ENCODE measurements around the gene TP73.
A peak's percentile ranks its signal among the peaks of the same experiment; 100 is the strongest.

TP73 gene

DNA sequence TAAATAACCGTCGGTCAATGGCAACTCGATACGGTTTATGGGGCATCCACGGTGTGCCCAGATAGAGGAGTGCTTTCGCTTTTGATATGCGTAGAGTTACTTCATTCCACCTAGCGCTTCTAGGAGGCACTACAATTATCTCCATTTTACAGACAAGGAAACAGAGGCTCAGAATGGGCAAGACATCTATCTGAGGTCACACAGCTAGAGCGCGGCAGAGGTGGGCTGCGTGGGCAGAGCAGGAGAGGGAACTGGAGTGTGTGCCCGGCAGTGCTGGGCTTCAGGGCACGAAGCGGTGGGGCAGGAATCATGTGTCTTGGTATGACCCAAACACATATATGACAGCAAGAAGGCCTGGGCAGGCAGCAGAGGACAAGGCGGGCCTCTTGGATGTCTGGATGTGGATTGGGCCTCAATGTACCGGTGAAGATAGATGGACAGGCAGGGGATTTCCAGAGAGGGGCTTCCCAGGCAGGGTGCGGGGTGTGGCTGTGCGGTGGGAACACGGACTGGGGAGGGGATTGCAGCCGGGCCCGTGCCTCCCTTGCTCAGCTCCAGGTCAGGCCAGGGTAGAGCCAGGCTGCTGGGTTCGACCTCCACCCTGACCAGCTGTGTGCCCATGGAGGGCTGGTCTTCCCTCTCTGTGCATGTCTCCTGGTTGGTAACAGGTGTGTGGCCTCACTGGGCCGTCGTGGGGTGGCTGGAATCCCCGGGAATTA, 21.2 kb downstream of the TP73 start:
- no peak for DNase-seq

DNA sequence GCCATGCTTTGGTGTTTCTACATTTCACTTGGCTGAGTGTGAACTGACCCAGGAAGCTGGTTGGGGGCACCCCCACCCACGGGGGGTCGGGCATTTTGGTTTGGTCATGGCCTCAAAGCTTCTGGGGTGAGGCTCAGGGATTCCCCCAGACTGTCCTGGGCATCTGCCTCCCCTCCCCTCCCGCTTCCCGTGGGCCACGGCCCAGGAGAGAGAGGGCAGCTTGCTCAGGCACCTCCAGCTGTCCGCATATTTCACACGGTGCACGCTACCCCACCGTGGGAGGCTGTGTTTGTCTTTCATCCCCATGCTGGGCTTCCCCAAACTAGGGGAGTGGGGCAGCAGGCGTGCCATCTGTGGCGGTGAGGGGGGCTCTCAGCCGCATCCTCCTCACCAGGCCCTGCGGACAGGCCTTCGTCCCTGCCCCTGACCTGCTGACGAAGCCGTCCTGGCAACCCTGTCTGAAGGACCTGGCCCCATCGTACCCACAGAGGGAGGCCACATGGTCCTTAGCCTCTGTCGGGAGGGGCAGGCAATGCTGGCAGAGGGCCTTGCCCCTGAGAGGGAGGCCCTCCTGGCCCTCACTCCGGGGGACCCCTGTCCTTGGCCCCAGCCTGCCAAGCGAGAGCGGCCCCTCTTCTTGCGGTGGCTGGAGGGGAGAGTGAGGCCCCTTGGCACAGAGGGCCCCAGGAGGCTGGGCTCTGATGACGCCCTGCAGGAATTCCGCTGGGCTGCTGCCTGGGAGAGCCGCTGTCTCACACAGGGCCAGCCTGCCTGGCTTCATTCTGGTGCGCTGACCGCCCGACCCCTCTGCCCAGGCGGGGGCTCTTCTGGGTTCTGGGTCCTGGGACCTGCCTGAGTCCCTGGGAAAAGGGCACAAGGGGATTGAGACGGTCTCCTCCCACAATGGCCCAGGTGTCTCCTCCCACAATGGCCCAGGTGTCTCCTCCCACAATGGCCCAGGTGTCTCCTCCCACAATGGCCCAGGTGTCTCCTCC, 22.1 kb downstream of the TP73 start:
- DNase-seq = no peak

DNA sequence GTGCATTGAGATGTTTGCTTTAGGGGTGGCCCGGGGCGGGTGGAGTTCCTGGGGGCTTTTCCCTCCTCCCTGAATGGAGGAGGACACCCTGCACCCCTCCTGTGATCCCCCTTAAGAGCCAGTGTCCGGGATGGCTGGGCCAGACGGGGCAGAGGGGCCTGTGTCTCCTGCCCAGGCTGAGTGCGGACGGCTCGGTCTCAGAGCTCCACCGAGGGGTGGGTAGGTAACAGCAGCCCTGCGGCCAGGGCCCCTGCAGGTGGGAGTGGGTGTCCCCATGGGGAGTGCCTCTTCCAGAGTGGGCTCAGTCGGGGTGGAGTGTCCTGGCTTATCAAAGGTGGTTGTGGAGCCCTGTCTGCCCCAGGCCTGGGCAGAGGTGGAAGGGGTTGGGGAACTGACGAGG, 23.1 kb downstream of the TP73 start:
- no peak for DNase-seq

DNA sequence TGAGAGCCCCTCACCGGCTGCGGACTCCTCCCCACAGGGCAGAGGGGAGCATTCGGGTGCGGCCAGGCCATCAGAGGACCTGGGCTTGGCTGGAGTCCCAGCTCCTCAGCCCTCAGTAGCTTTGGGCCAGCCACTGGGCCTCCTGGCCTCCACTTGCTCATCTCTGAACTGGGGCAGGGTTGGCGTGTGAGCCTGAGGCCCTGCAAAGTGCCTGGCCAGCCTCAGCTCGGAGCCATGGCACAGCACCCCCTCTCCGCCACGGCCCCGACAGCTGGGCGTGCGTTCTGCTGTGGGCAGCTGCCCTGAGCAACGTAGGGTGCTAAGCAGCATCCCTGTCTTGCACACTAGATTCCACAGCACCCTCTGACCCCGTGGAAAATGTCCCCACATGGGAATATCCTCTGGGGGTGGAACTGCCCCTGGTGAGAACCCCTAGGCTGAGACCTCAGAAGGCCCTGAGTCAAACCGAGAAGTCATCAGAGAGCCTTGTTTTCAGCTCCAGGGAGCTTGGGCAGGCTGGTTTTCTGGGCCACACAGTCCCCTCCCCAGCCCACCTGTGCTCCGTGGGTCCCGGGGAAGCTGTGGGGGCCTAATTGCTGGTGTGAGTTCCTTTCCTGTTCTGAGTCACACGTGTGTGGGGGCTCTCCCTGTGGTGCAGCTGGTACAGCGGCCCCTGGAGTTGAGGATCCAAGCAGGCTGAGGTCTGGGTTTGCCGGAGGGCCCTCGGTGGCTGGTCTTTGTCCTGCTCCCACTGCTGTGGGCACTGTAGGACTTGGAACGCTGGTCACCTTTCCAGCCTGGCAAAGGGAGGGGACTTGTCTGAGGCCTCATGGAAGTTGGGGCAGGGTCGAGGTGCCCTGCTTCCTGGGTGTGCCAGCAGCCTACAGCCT, 24.5 kb downstream of the TP73 start:
- no peak for DNase-seq

DNA sequence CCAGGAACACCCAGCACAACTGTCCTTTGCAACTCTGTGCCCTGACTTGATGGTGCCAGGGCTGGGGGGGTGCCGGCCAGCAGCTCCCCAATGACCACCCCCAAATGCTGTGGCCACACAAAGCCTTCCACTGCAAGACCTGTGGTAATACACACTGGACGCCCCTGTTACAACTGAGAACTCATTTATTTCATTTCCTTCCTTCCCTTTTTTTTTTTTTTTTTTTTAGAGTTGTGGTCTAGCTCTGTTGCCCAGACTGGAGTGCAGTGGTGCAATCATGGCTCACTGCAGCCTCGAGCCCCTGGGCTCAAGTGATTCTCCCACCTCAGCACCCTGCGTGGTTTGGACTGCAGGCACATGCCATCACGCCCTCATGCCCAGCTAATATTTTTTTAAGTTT, 25.2 kb downstream of the TP73 start:
- no peak for DNase-seq

DNA sequence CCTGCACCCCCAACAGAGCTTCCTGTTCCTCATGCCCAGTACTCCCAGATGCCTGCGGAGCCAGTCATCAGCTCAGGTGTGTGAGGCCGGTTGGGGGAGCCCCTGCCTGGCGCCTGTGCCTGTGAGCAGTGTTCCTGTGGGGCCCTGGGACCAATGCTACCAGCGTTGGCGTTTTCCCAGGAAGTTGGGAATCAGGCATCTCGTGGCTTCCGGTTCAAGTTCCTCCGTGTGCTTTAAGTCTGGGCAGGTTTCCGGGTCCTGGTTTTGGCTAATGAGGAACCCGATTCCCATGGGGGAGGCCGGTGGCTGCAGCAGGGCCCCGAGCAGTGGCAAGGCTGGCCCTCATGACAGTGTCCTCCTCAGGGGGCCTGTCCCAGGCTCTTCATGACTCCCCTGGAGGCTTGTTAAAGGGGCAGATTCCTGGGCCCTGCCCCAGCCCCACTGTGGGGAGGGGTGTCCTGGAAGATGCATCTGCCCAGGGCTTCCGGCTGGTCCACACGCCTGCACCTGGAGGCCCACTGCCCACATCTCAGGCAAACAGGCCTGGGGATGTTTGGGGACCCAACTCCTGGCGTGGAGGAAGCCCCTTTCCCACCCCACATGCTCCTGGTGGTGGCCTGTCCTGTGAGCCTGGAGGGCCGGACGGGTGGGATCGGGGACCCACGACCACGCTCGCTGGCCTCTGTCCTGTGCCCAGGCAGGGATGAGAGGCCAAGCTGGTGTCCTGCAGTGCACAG, 26.2 kb downstream of the TP73 start:
- DNase-seq = no peak

DNA sequence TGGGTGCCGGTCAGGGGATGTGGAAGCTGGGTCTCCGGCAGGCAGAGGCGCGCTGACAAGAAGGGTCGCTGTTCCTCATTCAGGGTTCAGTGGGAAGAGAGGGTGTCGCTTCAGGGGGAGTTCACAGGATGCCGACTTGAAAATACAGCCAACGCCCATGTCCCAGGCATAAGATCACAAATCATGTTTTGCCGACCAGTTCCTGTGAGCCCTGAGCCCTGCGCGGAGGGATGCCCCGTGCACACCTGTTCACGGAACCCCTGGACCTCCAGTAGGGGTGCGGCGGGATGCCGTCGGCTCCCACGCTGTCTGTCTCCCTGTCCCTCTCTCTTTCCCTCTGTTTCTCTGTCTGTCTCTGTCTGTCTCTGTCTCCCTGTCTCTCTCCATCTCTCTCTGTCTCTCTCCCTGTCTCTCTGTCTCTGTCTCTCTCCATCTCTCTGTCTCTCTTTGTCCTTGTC, 26.8 kb downstream of the TP73 start:
- DNase-seq = no peak

DNA sequence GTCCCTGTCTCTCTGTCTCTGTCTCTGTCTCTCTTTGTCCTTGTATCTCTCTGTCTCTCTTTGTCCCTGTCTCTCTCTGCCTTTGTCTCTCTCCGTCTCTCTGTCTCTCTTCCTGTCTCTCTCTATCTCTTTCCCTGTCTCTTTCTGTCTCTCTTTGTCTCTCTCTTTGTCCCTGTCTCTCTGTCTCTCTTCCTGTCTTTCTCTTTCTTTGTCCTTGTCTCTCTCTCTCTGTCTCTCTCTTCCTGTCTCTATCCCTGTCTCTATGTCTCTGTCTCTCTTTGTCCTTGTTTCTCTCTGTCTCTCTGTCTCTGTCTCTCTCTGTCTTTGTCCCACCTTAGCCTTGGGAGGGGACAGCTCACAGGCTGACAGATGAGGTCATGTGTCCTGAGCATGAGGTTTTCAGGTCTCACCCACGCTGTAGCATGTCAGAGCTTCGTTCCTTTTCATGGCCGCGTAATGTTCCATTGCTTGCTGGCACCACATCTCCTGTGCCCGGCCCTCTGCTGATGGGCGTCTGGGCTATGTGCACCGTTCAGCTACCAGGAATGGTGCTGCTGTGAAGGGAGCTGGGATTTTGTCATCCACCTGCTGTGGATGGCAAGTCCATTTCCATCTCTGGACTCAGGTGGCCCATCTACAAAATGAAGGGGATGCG, 27.6 kb downstream of the TP73 start:
- DNase-seq = no peak

DNA sequence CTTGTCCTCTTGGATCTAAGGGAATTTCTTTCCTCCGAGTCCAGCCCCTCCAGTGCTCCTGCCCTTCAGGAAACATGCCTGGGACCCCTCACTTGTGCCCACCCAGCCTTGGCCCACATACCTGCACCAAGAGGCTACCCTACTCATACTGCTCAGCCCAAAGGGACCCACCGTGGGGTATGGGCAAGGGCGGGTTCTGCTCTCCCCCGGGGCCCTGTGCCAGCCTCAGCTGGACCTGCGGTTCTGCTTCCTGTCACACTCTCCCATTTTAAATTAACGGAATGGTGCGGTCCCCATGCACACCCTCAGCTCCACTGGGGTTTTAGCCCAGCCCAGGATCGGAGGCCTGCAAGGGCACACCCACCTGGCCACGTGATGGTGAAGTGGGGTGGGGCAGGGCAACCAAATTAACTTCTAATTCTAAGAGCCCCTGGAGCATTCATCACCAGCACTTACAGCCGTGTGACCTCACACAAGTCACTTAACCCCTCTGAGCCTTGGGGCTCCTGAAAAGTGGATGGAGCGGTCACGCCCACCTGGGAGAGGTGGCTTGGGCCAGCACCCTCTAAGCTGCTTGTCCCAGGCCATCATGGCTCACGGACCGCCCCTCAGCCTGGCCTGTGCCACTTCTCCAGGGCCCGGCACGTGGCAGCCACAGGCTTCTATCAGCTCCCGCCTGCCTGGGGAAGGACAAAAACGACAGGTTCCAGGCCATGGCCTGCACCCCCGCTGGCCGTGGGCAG, 28.3 kb downstream of the TP73 start:
- DNase-seq = no peak

DNA sequence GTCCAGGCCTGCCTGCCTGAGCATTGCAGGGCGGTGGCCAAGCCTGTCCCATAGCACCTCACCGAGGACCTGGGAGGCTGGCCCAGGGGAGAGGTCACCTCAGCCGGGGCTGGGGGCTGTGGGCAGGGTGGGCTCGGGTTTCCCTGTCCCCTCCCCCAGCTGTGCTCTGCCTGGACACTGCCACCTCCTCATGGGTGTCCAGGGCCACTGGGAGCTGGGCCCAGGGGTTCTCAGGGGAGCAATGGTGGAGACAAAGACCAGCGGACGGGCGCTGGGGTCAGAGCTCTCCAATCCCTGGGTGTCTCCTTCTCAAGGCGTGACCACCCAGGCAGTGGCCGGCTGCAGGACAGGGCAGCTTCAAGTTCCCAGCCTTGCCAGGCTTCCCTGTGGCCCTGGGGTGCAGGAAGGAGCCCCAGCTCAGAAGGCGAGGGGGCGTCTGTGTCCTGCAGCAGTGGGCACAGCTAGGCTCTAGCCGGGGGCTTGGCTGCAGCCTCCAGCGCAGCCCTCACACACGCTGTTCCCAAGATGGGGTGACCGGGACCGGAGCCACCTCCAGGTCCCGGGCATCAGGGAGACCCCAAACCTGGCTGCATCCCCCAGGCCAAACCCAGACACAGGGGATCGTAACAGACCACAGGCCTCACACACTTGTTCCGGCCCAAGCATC, 29.0 kb downstream of the TP73 start:
- no peak for DNase-seq

DNA sequence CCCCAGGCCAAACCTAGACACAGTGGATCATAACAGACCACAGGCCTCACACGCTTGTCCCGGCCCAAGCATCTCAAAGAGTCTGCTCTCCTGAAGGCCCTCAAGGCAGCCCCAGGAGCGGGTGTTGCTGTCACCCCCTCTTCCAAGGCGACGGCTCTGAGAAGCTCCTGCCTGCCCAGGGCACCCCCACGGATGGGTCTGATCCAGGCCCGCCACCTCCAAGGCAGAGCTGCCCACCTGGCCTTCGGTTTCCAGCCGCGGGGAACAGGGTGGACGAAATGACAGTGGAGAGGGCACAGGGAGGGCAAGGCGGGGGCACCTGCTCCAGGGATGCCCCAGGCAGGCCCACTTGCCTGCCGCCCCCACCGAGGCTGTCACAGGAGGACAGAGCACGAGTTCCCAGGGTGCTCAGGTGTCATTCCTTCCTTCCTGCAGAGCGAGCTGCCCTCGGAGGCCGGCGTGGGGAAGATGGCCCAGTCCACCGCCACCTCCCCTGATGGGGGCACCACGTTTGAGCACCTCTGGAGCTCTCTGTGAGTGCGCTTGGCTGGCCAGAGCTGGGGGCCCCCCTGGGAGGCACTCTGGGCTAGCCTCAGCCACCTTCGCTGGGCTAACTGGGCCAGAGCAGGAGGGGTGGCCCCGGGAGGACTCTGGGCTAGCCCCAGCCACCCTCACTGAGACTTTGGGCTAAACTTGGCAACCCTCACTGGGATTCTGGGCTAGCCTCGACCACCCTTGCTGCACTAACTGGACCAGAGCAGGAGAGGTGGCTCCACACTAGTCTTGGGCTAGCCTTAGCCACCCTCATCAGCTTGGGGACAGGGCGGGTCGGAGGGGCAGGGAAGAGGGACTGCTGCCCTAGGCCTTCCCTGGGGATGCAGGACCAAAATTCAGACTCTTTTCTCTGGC, 29.8 kb downstream of the TP73 start:
- no peak for DNase-seq

DNA sequence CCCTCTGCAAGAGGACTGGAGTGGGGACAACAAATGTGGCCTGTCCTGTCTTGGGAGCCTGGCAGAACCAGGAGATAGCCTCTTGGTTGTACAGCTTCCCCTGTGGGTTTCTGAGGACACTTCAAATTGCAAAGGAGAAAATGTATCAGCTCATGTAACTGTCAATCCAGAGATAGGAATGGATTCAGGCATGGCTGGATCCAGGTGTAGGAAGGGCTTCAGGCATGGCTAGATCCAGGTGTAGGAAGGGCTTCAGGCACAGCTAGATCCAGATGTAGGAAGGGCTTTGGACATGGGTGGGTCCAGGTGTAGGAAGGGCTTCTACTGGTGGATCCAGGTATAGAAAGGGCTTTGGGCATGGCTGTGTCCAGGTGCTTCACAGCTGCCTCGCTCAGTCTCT, 30.9 kb downstream of the TP73 start:
- DNase-seq = no peak

DNA sequence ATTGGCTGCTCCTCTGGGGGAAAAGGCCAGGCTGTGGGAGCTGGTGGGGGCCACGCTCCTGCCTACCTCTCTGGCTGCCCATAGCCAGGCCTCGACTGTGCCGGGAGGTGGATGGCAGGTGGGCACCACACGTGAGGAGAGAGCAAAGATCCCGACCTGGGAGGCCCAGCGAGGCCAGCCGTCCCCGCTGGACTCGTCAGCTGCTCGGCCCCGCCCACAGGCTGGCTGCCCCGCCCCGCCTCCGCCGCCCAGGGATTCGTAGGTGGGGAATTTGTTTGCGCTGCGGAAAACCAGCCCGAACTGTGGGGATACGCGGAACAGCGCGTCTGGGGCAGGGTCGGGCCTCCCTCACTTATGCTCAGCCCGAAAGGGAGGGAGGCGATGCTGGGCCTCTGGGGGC, 31.7 kb downstream of the TP73 start:
- DNase-seq = peak; percentile 8

DNA sequence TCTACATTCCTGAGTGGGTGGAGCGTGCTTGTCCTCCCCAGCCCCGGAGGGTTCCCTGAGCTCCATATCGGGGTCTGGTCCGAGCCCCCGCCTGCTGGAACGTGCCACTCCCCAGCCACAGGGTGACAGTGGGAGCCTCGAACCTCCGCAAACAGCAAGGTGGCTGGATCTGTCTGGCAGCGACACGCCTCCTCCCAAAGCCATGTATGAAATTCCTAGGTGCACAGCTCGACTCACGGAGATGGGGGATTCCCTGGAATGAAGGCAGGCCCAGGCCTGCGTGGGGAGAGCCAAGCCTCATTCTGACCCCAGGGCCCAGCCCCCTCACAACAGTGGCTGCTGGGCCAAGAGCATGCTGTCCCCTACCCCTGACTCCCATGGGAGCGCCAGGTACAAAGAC, 32.9 kb downstream of the TP73 start:
- no peak for DNase-seq

DNA sequence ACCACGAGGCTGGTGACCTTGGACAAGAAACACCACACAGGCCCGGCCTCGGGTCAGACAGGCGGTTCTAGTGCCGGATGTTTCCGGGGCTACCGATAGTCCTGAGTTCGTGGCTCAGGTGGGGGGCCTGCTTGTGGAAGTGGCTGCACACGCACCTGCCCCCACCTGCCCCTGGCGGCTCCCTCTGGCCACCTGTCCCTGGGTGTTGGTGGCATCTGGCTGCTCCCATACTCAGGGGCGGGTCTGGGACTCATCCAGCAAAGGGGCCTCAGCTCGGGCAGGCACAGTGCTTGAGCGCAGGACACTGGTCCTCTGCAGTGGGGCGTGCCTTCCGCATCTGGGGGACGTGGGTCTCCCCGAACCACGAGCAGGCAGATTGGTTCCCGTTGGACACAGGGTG, 33.6 kb downstream of the TP73 start:
- no peak for DNase-seq

DNA sequence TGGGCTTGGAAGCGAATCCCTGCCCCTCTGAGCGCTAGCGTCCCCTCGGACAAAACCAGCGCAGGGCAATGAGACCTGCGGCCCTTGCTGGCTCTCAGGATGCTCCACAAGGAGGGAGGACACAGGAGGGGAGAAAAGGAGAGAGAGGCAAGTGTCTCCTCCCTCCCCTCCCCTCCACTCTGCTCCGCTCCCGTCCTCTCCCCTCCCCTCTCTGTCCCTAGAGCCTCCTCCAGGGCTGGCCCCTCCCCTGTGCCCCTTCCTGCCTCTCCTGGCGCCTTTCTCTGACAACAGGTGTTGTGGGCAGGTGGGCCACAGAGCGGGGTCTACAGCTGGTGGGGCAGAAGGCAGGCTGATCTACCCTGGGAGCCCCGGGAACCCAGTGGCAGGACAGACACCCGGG, 35.2 kb downstream of the TP73 start:
- DNase-seq = no peak

DNA sequence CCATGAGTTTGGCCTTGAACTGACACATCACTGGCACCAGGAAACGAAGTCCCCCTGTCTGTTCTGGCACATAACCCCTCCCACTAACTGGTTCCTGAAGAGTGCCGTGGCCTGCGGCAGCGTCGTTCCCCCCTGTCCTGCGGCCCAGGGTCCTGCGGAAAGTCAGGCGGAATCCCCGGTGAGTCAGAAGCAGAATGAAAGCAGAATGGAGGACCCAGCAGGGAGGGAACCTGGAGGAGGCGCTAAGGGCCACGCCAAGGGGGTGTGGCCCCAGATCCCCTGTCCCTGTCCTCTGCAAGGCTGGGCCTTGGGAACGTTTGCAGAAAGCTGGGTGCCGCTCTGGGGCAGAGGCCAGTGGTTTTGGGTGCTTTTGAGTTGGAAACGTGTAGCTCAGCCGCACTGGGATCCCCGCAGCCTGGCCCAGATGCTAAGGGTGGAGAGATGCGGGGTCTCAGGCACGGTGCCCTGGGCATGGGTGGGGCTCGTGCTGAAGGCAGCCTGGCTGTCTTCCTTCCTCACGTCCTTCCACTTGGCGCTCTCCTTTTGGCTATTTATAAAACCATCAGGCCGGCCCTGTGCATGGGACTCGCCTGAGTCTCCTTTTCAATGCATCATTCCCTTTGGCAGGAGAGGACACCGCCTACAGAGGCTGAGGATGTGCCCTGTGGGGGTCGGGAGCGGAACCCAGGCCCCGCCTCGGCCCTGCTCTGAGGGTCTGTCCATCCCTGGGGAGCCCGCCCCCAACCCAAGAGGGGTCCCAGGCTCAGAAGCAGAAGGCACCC, 36.2 kb downstream of the TP73 start:
- peak; percentile 13 for DNase-seq

DNA sequence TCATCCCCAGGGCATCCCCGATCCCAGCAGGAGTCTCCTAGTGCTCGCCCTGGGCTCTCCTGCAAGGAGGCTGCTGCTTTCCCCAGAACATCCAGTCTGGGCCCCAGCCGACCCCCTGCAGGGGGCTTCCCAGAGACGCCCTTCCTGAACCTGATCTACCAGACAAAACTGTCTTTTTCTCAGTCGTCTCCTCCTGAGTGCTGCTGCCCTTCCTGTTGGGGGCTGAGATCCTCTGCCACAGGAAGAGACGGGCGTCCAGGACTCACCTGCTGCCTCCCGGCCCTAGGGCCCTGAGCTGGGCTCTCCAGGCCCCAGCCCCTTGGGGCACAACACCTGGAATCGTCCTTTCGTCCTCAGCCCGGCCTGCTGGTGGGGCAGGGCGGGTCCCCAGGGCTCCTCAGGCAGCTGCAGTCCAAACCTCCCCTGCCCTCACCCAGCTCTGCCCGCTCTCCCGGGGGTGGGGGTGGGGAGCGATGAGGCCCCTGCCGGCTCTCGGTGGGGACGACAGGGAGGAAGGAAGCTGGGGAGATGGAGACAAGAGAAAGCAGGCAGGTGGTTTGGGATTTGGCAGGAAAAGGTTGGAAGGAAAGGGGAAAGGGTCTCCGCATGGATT, 36.9 kb downstream of the TP73 start:
- no peak for DNase-seq

Measured in fibroblast of skin of back (primary cell).